GM19351 (cell line): ENCODE results near the gene SHC3.

ENCODE experiments used
- ATAC-seq: cut with Tn5 transposase; IDR thresholded peaks from one replicate; pipeline ENCODE4 v1.9.1; 2021; ENCODE audit warnings: mild to moderate bottlenecking, moderate library complexity; ENCODE audit not compliant: unreplicated experiment

SHC3 gene

DNA sequence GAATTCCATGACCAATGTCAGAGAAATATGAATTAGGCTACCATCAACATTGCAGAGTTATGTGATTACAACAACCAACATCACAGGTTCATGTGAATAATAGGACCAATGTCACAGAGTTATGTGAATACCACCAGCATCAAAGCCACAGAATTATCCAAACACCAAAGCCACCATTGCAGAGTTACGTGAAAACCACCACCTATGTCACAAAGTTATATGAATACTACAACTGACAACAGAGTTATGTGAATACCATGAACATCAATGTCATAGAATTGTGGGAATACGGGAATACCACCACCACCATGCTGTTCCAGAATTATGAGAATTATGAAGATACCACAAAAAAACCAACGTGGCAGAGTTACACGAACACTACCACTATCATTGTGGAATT lies 64.8 kb downstream of the SHC3 start:
- ATAC-seq: no peak

DNA sequence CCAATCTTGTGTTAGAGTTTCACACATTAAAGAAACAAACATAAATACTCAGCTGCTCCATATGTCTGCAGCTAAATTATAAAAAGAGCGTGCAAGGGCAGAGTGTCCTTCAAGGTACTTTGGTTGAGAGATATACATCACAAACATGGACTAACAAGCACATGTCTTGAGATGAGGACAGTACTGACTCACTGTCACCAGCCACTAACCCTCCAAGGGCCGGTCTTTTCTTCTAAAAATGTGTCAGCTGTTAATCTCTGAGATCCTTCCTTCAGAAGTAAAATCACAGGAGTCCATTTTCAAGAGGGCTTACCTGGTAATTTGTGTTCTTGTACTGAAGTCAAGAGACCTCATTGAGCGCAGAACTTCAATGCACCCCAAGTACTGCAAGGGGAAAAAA lies 66.4 kb downstream of the SHC3 start:
- no peak for ATAC-seq

DNA sequence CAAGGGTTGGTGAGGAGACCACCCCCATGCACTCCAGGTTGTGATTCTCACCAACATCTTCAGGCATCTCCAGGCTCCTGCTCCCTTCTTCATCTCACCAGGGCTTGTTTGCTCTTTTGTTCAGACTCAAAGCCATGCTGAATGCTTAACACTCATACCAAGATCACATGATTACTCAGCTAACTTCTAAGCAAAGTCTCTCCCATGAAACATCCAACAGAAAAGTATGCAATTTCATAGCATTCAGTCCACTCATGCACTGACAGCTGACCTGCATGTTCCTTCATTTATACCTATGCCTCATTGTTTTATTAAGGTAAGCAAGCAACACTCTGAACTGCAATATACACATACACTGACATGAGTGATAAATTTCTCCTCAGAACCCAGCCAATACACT lies 69.0 kb downstream of the SHC3 start:
- ATAC-seq: no peak

GRCh38 chr9:89107406-89107805 lies 71.2 kb downstream of the SHC3 start:
- no peak for ATAC-seq

DNA sequence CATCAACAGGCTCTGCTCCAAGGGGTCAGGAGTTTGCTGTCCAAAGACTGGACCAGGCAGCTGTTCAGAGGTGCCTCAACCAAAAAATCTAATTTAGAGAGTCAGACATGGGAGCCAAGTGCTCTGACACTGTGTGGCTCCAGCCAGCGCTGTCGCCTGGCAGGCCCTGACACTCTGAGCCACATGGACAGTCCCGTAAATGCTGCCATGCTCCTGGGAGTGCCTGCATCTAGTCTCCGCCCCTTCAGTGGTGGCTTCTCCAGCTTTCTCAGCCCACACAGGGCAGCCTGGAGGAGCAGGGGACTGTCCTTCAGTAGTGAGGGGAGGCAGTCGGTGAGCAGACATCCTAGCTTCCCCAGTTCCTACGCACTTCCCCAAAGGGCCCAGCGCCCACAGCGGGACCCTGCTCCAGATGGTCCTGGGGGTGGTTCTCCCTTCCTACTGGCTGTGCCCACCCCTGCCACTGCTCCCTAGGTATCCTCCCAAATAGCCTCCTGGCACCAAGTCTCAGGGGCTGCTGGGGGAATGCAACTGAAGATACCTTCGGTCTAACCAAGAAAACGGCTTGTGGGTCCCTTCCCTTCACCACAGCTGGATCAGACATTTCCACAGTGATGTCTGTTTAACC lies 72.3 kb downstream of the SHC3 start:
- no peak for ATAC-seq

GRCh38 chr9:89104821-89105220 lies 73.8 kb downstream of the SHC3 start:
- ATAC-seq: no peak

DNA sequence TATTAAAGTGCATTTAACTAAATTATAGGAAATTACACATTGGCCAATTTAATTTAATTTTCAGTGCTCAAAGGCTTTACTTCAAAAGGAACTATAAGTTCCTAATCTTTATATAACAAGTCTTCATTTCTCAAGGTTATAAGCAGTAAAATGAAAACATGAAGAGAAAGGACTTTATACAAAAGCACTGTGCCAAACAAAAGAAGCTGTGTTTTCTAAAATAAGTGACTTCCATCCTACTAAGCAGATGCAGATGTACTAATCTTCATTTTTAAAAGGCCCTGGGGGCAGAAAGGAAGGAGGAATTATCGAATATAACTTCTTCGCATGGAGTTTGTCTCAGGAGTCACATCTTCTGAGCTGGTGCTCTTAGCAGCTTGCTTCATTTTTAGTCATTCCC lies 81.4 kb downstream of the SHC3 start:
- ATAC-seq: no peak

DNA sequence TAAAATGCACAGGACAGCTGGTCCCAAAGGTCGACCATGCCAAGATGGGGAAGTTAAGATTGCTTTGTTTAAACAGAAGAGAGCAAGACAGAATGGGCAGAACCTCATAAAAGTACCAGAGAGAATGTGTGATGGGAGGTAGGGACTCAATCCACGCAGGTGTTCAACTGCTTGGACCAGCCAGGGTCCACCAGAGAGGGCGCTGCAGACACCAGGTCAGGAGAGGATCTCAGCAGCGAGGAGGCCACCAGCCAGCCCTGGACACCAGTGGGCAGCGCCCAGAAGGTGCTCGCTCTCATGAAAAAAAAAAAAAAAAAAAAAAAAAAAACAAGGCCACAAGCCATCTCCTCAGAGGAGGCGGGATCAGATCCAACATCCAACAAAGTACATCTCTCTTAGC lies 81.8 kb downstream of the SHC3 start:
- no peak for ATAC-seq

GRCh38 chr9:89095761-89096528 lies 82.7 kb downstream of the SHC3 start:
- ATAC-seq: no peak

DNA sequence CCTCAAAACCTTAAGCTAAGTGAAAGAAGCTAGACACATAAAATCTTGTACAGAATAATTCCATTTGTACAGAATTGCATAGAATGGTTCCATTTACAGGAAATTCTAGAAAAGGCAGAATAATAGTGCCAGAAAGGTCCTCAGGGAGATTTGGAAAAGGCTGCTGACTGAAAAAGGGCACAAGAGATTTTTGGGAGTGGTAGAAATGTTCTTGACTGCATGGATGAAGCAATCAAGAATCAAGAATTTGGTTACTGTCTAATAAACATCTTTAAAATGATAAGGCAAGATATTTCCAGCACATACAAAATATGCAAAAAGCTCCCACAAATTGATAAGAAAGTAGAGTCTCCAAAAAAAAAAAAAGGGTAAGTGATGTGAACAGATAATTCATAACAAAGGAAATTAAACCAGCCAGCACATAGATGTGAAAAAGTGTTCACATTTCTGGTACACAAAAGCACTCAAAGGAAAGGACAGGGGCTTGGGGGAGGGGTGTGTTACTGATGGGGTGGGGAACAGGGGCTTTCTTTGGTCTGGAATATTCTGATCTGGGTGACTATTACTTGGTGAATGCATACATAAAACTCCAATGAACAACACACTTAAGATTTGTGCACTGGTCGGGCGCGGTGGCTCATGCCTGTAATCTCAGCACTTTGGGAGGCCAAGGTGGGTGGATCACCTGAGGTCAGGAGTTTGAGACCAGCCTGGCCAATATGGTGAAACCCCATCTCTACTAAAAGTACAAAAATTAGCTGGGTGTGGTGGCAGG lies 85.2 kb downstream of the SHC3 start:
- ATAC-seq: no peak

- no peak for ATAC-seq
Measured at GRCh38 chr9:89089176-89089575, 89.4 kb downstream of the SHC3 start.

- no peak for ATAC-seq
Measured at GRCh38 chr9:89083626-89084025, 95.0 kb downstream of the SHC3 start.

DNA sequence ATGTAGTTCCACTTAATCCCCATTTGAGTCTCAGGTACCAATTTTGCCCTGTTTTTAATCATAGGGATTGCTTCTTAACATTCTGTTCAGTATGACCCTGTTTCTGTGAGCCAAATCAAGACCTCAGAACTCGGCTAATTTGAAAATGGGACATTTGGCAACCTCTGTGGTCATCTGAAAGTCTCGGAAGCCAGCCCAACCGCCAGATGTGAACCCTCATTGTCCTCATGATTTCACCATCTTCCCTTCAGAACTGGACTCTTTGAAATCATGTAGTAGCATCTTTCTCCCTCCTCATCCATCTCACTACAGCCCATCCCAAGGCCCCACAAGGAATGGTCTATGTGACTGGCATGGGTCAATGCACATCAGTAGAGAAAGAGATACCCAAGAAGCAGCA lies 98.4 kb downstream of the SHC3 start:
- ATAC-seq: no peak

DNA sequence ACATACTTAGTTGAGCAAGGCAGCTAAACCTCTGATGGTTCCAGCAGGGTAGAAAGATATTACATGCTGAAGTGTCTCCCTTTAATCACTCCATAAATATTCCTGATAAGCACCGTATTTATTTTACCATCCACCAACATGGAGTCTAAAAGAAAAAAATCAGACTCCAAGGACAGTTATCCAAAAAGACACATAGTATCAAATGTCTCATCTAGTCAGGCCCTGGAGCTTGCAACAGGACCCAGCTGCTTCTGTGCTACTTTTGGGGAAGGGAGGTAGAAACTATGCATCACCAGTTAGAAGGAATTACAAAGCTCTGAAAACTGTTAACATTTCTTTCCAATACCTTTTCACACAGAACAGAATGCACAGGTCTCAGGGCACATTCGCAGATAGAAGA lies 99.2 kb downstream of the SHC3 start:
- no peak for ATAC-seq

DNA sequence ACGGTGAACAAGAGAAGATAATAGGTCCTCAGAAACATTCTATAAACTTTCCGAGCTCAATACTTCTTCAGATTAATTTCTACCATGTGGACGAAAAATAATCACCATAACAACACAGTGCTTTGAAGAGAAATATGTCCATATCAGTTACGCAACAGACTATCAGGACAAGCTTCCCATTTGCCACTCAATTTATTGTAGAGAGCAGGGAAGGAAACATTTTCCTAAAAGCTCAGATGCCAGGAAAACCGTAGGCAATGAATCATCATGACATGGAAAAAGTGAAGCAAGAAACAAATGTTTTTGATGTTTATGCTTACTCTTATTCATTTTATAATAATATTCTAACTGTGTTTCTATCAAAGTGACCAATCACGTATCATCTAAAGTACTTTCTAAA lies 99.8 kb downstream of the SHC3 start:
- no peak for ATAC-seq

DNA sequence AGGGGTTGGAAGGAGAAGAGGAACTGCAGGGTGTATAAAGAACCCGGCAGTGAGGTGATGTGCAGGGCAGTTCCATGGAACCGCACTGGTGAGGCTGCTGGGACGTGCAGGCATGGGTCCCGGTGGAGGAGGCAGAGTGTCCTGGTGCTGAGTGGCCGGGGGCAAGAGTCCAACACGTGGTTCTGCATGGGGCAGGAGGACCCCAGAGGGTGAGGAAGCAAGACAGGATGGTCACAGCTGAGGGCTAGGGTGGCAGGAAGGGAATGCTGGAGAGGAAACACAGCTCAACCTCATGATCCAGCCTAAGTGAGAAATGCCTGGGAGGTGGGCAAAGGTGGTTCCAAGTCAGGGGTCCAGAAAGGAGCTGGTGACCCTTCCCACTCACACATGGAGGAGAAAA lies 100.2 kb downstream of the SHC3 start:
- ATAC-seq: no peak

DNA sequence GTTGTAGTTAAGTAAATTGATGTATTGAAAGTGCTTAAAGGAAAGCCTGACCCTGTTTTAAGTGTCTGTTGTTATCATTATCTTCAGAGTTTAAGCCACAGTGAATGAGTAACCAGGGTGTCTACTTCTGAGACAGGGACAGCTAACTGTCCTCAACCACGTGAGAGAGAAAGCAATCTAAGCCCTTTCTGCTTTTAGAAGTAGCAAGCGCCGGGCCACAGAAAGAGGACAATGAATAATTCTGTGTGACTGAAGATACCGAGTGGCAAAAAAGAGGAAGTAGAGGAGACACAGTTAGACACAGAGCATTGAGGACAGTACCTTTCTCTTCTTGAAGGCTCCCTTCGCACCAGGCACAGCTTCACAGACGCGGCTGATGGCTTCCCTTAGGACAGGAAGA lies 101.1 kb downstream of the SHC3 start:
- ATAC-seq: peak; percentile 70

DNA sequence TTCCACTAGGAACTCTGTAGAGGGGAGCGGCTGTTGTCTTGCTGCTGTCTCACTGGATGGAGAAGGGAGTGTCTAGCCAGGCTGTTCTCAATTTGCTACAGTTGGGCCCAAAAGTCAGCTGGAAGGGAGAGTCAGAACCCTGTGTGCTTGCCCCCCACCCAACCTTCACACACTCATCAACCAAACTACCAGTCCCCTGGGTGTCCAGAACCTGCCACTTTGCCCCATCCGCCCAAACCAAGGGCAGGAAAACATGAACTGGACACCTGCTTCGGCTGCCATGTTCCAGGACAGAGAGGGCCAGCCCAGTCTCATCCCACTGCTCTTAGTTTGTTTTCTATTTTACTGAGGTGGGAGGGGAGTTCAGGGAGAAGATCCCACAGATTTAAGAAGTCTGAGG lies 105.2 kb downstream of the SHC3 start:
- ATAC-seq: no peak

DNA sequence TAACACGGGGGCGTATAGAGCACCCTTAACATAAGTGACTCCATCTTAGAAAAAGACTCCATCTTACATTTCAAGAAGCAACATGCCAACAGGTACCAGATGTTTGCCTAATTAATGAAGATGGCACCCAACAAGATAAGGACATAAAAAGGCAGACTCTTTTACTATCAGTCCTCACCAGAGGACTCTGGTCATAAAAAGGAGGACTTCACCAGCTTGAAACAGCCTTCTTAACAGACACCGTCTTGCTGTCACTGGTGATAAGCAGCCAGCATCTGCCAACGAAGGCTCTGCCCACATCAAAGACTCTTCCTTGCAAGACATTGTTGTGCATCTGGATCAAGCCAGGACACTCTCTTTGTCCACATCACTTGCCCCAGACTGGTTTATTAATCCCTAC lies 107.0 kb downstream of the SHC3 start:
- ATAC-seq: no peak

DNA sequence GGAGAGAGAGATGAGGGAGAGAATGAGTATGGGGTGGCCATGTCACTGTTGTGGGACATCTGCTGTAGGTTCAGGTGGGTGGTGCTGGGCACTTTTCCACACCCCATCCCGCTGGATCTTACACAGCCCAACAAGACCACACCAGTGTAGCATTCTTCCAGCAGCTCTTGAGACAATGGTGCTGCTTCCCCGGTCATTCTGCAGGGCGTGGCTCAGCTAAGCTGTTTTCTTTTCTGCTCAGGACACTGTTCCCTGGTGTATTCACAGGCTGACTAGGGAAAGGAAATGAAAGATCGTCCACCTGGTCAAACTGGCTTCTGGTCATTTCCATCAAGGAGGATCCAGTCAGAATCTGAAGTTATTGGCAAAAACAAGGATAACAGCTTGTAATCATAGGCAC lies 111.8 kb downstream of the SHC3 start:
- ATAC-seq: no peak

DNA sequence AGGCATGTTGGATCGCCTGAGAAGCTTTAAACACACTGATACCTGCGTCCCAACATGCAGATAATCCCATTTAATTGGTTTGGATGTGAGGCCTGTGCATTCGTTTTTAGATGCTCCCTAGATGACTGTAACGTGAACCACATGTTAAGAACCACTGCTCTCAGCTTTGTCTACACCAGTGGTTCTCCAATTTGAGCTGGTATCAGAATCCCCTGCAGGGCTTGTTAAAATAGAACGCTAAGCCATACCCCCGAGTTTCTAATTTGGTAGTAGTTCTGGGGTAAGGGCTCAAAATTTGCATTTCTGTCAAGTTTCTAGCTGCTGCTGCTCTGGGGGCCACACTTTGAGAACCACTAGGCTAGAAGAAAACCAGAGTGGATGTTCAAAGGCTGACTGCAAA lies 112.7 kb downstream of the SHC3 start:
- ATAC-seq: peak; percentile 65

- no peak for ATAC-seq
Measured at GRCh38 chr9:89060790-89061189, 117.8 kb downstream of the SHC3 start.
